T-helper 17 cell (primary cell): ENCODE data around the gene SETBP1. TPM values are rescaled to one million over a fixed set of nuclear protein-coding genes. Genes with fewer than 3 reads are reported as not detected.

Experiments used
- ATAC-seq: fragments of 150-1000 bp; cut with Tn5 transposase; 2 replicates; pipeline ENCODE4 v1.10.0; 2021; ENCODE audit warnings: mild to moderate bottlenecking, moderate library complexity
- DNase-seq, 3 donors: peaks; one replicate each; pipeline versions ENCODE4 v3.0.0 to v3.0.0-alpha.2; 2020 to 2021
- H3K9me3 ChIP-seq: one replicate; pipeline ENCODE4 v1.7.0; 2013; ENCODE audit warnings: low read length, mild to moderate bottlenecking; ENCODE audit not compliant: control insufficient read depth, poor library complexity, severe bottlenecking
- H3K27ac Mint-ChIP-seq: one replicate; pipeline ENCODE4 v1.8.0; 2022; ENCODE audit warnings: mild to moderate bottlenecking, moderate library complexity, mixed read lengths
- H3K27me3 Mint-ChIP-seq: one replicate; pipeline ENCODE4 v1.8.0; 2022; ENCODE audit warnings: mixed read lengths
- H3K36me3 Mint-ChIP-seq: one replicate; pipeline ENCODE4 v1.8.0; 2022; ENCODE audit warnings: low read depth, mixed read lengths
- H3K4me1 Mint-ChIP-seq: one replicate; pipeline ENCODE4 v1.8.0; 2022; ENCODE audit warnings: mild to moderate bottlenecking, mixed read lengths
- H3K4me3 Mint-ChIP-seq: one replicate; pipeline ENCODE4 v1.8.0; 2022; ENCODE audit warnings: mild to moderate bottlenecking, moderate library complexity, mixed read lengths
- total RNA-seq, 4 donors: library from RNA in 2 of 4; stranded (reverse) in 2 of 4; gene quantifications; one replicate each; pipeline ENCODE4 v1.2.3 and lab custom pipeline; 2022 to 2026

SETBP1 gene
- total RNA-seq, 2 donors from 2014 or later: 0.83 to 3.6 TPM

- peaks cover 4% of the 10 kb centered on the region for H3K4me1 Mint-ChIP-seq
- DNase-seq (no peak), ATAC-seq (no peak)
- no peak overlapping the region for H3K4me3 Mint-ChIP-seq
- no peaks in the 10 kb centered on the region for H3K36me3 Mint-ChIP-seq
- peaks cover 31% of the 10 kb centered on the region for H3K27me3 Mint-ChIP-seq
- H3K27ac Mint-ChIP-seq: no peak overlapping the region
- H3K9me3 ChIP-seq: no peaks in the 10 kb centered on the region
Measured at GRCh38 chr18:44876755-44877154, 196.1 kb downstream of the SETBP1 start.

GRCh38 chr18:44878335-44878734 is 197.6 kb downstream of the SETBP1 start:
- H3K36me3 Mint-ChIP-seq: no peaks in the 10 kb centered on the region
- H3K4me1 Mint-ChIP-seq: peaks cover 2% of the 10 kb centered on the region
- ATAC-seq: no peak
- peak overlapping the region; percentile 12 for H3K27ac Mint-ChIP-seq
- H3K4me3 Mint-ChIP-seq: no peak overlapping the region
- DNase-seq: no peak
- no peaks in the 10 kb centered on the region for H3K9me3 ChIP-seq
- peaks cover 37% of the 10 kb centered on the region for H3K27me3 Mint-ChIP-seq

DNA sequence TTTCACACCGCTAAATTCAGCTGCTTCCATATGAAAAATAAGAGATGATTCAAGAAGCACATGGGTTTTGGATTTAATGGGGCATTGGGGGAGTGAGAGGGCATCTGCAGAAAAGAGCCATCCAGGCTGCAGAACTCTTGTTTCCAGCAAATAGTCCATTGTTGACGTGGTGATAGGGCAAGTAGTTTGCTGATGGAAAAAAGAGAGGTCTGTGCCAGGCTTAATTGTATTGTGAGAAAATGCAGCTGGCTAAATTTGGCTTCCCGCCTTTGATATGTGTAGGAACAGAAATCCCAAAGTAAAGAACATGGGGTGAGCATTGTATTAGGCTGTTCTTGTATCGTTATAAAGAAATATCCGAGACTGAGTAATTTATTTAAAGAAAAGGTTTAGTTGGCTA is 199.5 kb downstream of the SETBP1 start:
- H3K9me3 ChIP-seq: no peaks in the 10 kb centered on the region
- Mint-ChIP-seq H3K4me1 (peaks cover 2% of the 10 kb centered on the region), H3K27me3 (peaks cover 29% of the 10 kb centered on the region), H3K36me3 (no peaks in the 10 kb centered on the region), H3K4me3 (no peak overlapping the region), H3K27ac (no peak overlapping the region)
- DNase-seq (no peak), ATAC-seq (no peak)

- no peak for DNase-seq
- Mint-ChIP-seq H3K27me3 (peaks cover 27% of the 10 kb centered on the region), H3K4me1 (peaks cover 2% of the 10 kb centered on the region), H3K4me3 (no peak overlapping the region), H3K27ac (no peak overlapping the region), H3K36me3 (no peaks in the 10 kb centered on the region)
- H3K9me3 ChIP-seq: no peaks in the 10 kb centered on the region
- no peak for ATAC-seq
Measured at GRCh38 chr18:44881461-44882162, 200.9 kb downstream of the SETBP1 start.

- ATAC-seq (no peak), DNase-seq (no peak)
- no peak overlapping the region for H3K27ac Mint-ChIP-seq
- H3K9me3 ChIP-seq: no peaks in the 10 kb centered on the region
- peaks cover 23% of the 10 kb centered on the region for H3K27me3 Mint-ChIP-seq
- H3K4me3 Mint-ChIP-seq: no peak overlapping the region
- no peaks in the 10 kb centered on the region for H3K36me3 Mint-ChIP-seq
- H3K4me1 Mint-ChIP-seq: peaks cover 2% of the 10 kb centered on the region
Measured at GRCh38 chr18:44882163-44882868, 201.6 kb downstream of the SETBP1 start.

DNA sequence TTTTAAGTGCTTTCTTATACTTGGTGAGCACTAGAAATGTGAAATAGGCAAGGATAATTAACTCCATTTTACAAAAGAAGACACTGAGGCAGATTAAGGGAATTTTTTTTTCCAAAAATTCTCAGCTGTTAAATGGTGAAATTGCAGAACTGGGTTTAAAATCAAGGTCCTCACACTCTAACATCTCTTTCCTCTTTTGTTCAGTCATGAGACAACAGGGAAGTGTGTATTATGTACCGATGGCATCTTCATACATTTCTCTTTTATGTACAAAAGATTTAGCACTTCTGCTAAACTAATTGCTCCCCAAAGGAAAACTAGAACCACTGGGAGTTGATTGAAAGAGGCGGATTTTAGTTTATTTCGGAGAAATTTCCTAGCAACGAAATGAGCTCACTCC is 203.0 kb downstream of the SETBP1 start:
- DNase-seq (no peak), ATAC-seq (no peak)
- Mint-ChIP-seq H3K27me3 (peaks cover 23% of the 10 kb centered on the region), H3K4me1 (peaks cover 2% of the 10 kb centered on the region), H3K4me3 (no peak overlapping the region), H3K27ac (no peak overlapping the region), H3K36me3 (no peaks in the 10 kb centered on the region)
- no peaks in the 10 kb centered on the region for H3K9me3 ChIP-seq

- DNase-seq (no peak), ATAC-seq (no peak)
- no peaks in the 10 kb centered on the region for H3K9me3 ChIP-seq
- no peaks in the 10 kb centered on the region for H3K36me3 Mint-ChIP-seq
- no peak overlapping the region for H3K27ac Mint-ChIP-seq
- peaks cover 23% of the 10 kb centered on the region for H3K27me3 Mint-ChIP-seq
- no peak overlapping the region for H3K4me3 Mint-ChIP-seq
- H3K4me1 Mint-ChIP-seq: peaks cover 2% of the 10 kb centered on the region
Measured at GRCh38 chr18:44884431-44884830, 203.7 kb downstream of the SETBP1 start.

DNA sequence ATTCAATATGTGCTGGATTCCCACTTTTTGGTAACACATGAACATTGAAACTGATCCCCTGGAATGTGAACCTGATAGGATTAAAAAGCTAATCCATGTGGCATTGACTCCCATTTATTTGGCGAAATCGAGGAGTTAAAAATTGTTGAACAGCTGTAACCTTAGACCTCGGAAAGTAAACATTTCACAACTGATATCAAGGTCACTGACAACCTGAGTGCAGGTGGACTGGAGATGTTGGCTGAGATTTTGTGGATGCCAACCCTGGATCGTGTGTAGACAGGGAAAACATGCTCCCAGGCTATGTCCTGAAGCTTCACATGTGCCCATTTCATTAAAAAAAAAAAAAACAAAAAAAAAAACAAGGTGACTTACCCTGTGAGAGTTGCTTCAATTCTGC is 204.8 kb downstream of the SETBP1 start:
- no peaks in the 10 kb centered on the region for H3K36me3 Mint-ChIP-seq
- H3K4me3 Mint-ChIP-seq: no peak overlapping the region
- H3K27me3 Mint-ChIP-seq: peaks cover 15% of the 10 kb centered on the region
- DNase-seq: no peak
- H3K9me3 ChIP-seq: no peaks in the 10 kb centered on the region
- ATAC-seq: no peak
- no peak overlapping the region for H3K27ac Mint-ChIP-seq
- H3K4me1 Mint-ChIP-seq: no peaks in the 10 kb centered on the region

DNA sequence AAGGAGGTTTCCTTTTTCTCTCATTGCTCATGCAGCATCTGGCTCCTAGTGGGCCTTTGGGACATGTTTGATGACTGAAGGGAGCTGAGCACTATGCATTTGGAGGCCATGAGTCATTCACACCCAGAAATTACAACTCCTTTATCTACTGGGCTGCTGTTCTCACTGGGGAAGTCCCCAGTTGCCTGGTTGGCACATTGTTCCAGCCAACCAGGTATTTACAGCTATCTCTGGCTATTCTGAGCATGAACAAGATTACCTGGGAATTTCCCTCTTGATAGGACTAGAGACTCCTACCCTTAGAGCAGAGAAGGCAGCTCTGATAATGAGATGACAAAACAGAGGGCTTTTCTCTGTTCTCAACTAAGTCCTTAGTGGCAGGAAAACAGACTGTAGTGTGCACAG is 206.5 kb downstream of the SETBP1 start:
- ATAC-seq: peak; percentile 53

DNA sequence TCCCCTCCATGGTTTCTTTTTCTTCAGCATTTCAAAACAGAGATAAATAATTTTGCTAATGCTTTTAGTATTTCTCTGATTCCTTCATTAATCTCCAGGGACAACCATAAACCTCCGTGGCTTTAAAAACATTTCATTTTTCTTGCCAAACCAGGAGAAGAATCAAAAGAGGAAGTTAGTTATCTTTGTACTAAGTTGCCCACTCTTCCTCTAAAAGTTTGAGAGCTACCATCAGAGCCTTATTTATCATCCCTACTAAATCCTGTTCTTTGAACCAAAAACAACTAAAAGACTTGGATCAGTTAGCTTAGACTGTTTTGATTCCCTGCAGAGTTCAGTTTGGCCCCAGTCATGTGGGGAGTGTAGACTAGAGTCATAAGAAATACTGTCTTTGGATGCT is 208.4 kb downstream of the SETBP1 start:
- DNase-seq (no peak), ATAC-seq (no peak)
- H3K9me3 ChIP-seq: no peaks in the 10 kb centered on the region
- Mint-ChIP-seq H3K27me3 (no peaks in the 10 kb centered on the region), H3K36me3 (no peaks in the 10 kb centered on the region), H3K27ac (no peak overlapping the region), H3K4me3 (no peak overlapping the region), H3K4me1 (peaks cover 7% of the 10 kb centered on the region)

More for the DNA sequence above, 206.5 kb downstream of the SETBP1 start:
- Mint-ChIP-seq H3K27ac (peak overlapping the region; percentile 10), H3K36me3 (no peaks in the 10 kb centered on the region), H3K4me1 (no peaks in the 10 kb centered on the region), H3K4me3 (no peak overlapping the region), H3K27me3 (peaks cover 5% of the 10 kb centered on the region)
- DNase-seq: no peak
- H3K9me3 ChIP-seq: no peaks in the 10 kb centered on the region

DNA sequence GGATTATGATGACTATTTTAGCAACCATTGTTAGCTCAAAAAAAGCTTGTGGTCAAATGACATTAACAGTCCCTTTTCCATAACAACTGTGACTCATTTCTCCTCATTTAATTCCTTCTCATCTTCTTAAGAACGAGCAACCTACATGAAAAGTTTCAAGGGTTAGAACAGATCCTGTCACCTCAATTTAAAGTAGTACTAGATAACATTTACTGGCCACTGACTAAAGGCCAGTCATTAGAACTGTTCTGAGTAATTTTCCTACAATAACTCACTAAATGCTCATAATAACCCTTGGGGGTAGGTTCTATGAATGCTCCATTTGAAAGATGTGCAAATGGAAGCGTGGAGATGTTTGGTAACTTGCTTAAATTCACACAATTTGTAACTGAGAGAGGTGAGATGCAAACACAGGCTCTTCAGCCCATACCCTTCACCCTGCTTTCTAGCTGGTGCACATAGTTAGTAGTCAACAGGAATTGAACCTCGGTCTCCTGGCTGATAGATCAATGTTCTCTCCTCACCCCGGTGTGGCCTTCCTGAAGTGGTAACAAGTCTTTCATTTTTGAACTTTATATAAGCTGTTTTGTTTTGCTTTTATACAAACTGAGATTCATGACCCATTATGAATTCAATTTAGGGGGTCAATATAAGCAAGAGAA is 212.5 kb downstream of the SETBP1 start:
- no peak overlapping the region for H3K4me3 Mint-ChIP-seq
- H3K27ac Mint-ChIP-seq: no peak overlapping the region
- no peaks in the 10 kb centered on the region for H3K36me3 Mint-ChIP-seq
- peaks cover 19% of the 10 kb centered on the region for H3K4me1 Mint-ChIP-seq
- no peak for DNase-seq
- no peaks in the 10 kb centered on the region for H3K27me3 Mint-ChIP-seq
- ATAC-seq: no peak
- no peaks in the 10 kb centered on the region for H3K9me3 ChIP-seq

DNA sequence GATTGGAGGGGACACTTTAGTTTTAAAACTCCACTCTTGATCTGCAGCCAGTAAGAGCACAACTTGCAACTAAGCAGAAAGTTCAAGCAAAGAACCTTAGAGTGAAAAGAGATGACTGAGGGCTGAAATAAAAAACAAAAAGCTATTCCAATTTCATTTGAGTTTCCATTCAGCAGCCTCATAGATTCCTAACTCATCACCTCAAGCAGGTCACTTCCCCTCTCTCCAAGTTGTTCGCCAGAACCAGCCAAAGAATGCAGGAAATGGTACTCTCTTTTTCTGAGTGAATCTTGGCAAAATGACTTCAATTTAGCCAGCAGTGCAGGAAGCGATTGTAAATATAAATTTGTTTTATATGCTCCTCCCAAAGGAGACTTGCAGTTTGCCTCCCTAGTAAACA is 213.3 kb downstream of the SETBP1 start:
- Mint-ChIP-seq H3K4me3 (no peak overlapping the region), H3K36me3 (no peaks in the 10 kb centered on the region), H3K27me3 (no peaks in the 10 kb centered on the region), H3K4me1 (peaks cover 19% of the 10 kb centered on the region), H3K27ac (no peak overlapping the region)
- ATAC-seq (no peak), DNase-seq (no peak)
- no peaks in the 10 kb centered on the region for H3K9me3 ChIP-seq

DNA sequence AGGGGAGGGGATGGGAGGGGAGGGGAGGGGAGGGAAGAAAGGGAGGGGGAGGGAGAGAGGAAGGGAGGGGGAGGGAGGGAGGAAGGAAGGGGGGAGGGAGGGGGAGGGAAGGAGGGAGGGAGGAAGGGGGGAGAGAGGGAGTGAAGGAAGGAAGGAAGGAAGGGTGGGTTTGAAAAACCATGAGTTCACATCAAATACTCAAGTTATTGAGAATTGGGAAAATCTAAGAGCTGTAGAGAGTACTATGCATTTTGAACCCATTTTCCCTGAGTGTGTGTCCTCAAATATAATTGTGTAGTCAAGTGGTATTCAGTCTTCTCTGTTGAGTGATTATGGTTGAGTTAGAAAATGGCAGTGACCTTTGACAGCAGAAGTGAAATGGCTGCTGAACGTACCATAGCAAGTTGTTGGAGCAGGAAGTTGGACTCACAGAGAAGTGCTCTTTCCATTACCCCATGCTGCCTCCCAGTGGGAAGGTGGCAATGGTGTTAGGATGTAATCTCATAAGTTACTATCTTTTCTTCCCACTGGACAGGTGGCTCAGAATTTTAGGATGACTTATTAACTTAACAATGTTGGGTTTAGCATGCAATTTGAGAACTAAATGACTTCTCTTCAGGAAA is 214.6 kb downstream of the SETBP1 start:
- peaks cover 19% of the 10 kb centered on the region for H3K4me1 Mint-ChIP-seq
- H3K27me3 Mint-ChIP-seq: no peaks in the 10 kb centered on the region
- H3K4me3 Mint-ChIP-seq: no peak overlapping the region
- H3K9me3 ChIP-seq: no peaks in the 10 kb centered on the region
- no peaks in the 10 kb centered on the region for H3K36me3 Mint-ChIP-seq
- DNase-seq (no peak), ATAC-seq (no peak)
- no peak overlapping the region for H3K27ac Mint-ChIP-seq
